Medulla oblongata (tissue), 1 donor: ENCODE results near the gene MTERF2.

Source experiments
- DNase-seq: peaks from one replicate; pipeline ENCODE4 v3.0.0-alpha.2; 2015; ENCODE audit errors: extremely low spot score

MTERF2 gene

DNA sequence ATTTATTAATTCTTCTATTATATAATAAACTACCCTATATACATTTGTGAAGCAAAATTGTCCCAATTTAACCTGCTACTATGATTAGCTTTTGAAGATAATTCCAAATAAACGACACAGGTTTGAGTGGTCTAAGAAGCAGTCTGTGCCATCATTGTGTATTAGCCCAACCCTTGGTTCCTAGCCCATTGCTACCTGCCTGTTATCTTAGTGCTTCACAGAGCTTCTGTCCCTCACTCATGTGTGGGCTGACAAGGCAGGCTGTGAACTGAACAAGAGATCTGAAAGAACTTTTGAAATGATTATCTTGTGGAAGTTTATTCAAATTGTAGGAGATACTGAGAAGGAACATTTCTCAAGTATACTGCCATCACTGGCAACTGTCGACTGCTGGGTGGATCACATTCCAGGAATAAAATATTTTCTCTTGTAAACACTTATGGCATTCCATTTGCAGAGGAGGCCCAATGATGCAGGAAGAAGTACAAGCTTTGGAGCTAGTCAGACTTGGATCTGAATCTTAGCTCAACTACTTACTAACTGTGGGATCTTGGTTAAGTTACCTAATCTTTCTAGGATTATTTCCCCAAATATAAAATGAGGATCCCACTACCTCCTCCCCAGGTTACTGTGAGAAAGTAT, 7.8 kb upstream of the MTERF2 start:
- DNase-seq, result no peak

DNA sequence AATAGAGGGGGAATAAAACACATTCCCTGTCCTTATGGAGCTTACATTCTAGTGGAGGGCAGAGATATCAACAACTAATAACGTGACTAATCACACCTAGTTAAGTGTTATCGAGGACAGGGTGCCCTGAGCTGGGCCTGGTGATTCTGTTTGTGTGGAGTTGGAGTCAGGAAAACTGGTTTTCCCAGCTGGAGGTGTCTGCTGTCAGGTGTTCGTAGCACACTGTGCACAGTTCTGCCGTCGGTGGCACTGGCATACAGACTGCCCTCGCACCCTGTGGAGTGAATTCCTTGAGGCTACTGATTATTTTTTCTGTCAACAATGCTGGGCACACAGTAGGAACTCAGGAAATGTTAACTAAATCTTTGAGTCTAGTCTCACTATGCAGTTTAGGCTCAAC, 900 bp upstream of the MTERF2 start:
- no peak for DNase-seq

DNA sequence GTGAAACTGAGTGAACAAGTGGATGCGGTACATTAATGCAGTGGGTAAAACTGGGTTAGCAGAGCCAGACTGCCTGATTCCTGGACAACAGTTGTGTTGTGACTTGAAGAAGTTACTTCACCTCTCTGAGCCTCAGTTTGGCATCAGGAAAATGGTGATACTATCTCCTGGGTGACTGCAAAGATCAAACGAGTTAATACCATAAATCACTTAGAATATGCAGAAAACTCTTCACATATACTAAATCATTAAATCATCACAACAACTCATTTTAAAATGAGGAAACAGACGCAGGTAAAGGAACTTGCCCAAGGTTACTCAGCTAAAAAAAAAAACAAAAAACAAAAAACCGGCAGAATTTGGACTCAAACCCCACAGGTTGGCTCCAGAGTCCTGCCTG, 811 bp downstream of the MTERF2 start:
- no peak for DNase-seq

DNA sequence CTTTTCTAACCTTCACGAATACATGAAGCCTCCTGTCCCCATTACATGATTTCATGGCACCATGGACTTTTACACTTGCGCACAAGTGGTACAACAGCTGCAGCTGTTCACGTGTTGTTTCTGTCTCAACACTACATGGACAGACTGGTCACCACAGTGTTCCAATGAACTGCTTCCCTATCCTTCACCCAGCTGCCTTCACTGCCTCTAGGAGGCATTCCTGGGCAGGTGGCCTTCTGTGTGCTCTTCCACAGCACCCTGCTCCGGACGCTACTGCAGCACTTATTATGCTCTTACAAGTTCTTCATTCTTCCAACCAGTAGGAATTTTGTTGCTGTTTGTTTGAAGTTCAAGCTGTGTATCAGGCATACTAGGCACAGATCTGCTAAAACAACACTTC, 1.5 kb downstream of the MTERF2 start:
- DNase-seq, result no peak

GRCh38 chr12:106984588-106985137, 2.3 kb downstream of the MTERF2 start:
- DNase-seq, result no peak

- DNase-seq, result no peak
Measured at GRCh38 chr12:106982229-106982628, 4.7 kb downstream of the MTERF2 start.

GRCh38 chr12:106981788-106982187, 5.2 kb downstream of the MTERF2 start:
- no peak for DNase-seq

GRCh38 chr12:106980944-106981343, 6.0 kb downstream of the MTERF2 start:
- DNase-seq, result no peak

- peak; percentile 67 for DNase-seq
Measured at GRCh38 chr12:106978035-106978800, 8.7 kb downstream of the MTERF2 start.

DNA sequence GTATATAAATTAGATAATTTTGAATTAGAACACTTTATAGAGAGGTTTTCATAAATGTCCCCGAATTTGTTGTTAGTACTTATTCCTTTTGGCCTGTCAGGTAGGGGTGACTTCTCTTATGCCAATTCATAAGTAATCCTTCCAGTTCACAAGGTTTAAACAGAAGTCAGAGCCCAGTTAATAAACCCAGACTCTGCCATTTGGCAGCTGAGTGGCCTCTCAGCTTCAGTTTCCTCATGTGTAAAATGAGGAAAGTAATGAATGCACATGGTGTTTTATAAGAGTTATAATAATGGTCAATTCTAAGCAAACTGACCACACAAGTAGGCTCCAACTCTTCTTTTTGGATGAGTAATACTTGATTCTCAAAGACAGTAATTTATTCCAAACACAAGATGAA, 10.3 kb downstream of the MTERF2 start:
- no peak for DNase-seq

DNA sequence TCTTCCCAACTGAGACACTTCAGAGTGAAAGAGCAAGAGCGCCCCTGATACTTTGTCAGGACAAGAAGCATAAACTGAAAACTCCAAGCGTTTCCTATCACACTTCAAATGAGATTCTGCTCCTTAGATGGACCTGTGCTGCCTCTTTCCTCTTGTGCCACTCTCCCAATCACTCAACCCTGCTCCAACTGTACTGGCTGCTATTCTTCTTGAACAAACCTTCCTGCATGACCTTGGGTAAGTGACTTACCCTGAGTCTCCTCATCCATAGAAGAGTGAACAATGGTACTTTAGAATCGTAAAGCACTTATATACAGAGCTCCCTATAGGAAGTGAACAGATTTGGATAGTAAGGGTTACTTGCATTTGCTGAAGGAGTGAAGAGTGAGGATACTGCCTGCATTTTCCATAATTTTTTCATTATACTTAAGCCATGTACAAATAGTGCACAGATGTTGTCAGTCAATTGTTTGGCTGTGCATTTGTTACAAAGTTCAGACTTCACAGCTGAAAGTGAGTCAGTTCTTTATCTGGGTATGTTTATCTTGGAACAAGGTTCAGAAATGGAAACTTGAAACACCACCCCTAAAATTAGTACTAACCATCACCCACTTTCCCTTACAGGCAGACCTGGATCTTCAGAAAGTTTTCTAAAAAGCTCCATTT, 10.8 kb downstream of the MTERF2 start:
- no peak for DNase-seq

- DNase-seq, result no peak
Measured at GRCh38 chr12:106975098-106975497, 11.8 kb downstream of the MTERF2 start.

DNA sequence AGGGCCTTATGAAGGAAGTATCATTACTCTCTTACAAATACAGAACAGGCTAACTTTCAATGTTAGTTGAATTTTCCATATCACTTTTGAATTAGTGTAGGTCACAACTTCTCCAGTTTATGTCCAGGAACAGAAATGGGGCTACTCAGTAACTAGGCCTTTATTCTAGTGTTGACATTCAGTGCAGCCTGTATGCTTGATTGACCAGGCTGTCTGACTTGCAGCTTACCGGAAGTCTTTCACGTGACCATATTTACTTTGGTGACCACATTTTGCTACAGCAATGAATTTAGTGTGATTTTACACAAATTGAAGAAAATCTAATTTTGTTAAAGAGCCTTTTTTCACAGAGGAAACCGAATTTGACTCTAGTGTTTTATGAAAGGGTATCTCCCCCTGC, 12.4 kb downstream of the MTERF2 start:
- no peak for DNase-seq

GRCh38 chr12:106973545-106973944, 13.4 kb downstream of the MTERF2 start:
- DNase-seq, result no peak

DNA sequence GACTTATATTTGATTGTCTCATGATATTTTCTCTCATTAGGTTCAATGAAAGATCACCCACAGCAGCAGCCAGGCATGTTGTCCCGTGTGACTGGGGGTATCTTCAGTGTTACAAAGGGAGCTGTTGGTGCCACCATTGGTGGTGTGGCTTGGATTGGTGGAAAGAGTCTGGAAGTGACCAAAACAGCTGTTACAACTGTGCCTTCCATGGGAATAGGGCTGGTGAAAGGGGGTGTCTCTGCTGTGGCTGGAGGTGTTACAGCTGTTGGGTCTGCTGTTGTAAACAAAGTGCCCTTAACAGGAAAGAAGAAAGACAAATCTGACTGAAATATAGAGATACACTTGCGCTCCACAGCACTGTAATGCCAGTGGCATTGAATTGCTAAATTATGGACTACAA, 15.9 kb downstream of the MTERF2 start:
- DNase-seq, result no peak

DNA sequence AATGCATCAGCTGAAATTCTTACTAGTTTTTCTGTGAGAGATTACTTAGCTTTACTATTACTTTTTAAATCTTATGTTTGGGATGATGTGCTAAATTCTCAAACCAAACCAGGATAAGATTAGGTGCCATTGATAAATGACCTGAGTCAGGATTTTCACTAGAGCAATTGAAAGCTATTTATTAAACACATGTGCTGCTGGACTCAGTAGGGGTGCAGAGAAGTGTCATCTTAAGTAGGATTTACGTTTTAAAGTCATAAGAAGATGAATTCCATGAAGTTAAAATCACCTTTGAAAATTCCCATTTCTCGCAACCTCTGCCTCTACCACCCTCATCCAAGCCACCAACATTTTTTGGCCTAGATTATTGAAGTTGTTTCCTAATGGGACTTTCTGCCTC, 22.4 kb downstream of the MTERF2 start:
- DNase-seq, result no peak

DNA sequence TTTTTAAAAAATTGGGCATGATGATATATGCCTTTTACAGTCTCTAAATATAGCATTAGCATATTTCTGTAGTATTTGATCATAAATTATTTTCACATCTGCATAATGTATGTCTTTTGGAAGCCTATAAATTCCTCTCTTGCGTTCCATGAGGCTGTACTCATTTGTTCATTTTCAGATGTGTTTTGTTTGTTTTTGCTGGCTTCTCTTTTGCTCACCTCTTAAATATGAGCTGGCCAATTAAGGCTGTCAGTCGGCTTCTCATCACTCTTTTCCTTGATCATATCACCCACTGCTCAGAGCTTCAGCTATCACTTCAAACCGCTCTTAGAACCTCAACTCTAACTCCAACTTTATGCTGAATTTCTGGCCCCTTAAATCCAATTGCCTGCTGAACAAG, 24.7 kb downstream of the MTERF2 start:
- no peak for DNase-seq

DNA sequence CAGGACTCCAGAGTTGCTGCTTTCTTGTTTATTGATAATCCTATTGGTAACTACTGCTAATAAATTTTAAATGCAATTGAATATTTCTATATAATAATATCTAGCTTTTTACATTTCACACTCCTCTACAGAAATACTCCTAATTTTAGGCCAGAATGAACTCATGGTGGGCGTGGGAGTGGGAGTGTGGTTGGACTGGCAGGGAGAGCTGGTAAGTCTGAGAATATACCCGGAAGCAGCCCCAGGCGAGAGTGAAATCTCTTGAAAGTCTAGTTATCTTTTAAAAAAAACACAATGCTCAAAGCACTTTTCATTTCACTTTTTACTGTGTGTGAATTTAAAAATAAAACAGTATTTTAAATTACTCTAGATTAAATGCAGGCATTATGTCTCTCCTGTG, 26.5 kb downstream of the MTERF2 start:
- DNase-seq, result no peak

- DNase-seq, result peak; percentile 12
Measured at GRCh38 chr12:106957583-106957982, 29.4 kb downstream of the MTERF2 start.

- peak; percentile 58 for DNase-seq
Measured at GRCh38 chr12:106956048-106956578, 30.8 kb downstream of the MTERF2 start.

- peak; percentile 91 for DNase-seq
Measured at GRCh38 chr12:106955377-106956047, 31.4 kb downstream of the MTERF2 start, which contains the start of gene TMEM263. Gene TMEM263 (plus strand): TSS chr12:106955907. CDS start chr12:106967117, 11,210 bp downstream.
